K562 treated with DMSO at 1 percent for 48 hours (cell line): ENCODE results near the gene PARG. TPM values are rescaled to one million over a fixed set of nuclear protein-coding genes. Genes with fewer than 3 reads are reported as not detected.

Experiments used
- total RNA-seq: library from RNA; unstranded; fragments of 300-600 nt; gene quantifications from 2 replicates; pipeline ENCODE4 v1.2.3, GENCODE V29; 2022; ENCODE audit warnings: low replicate concordance; ENCODE audit errors: extremely low read depth

The PARG gene
- total RNA-seq = not detected in 2 replicates

GRCh38 chr10:49941447-49942338, at the start of gene PARG, which contains the start of gene TIMM23B:
Gene PARG (minus strand): TSS chr10:49942027. CDS start chr10:49941725, 302 bp downstream.
Gene TIMM23B (plus strand): TSS chr10:49942053. CDS start chr10:49942195, 142 bp downstream.

GRCh38 chr10:49988376-49988775, 46.5 kb upstream of the PARG start, which contains the start of gene AGAP6:
Gene AGAP6 (plus strand): TSS chr10:49988406. CDS start chr10:49988716, 310 bp downstream.

Other genes starting within 250 kb of the PARG start
- gene OGDHL, start 179.7 kb downstream of the PARG start, total RNA-seq = not detected in 2 replicates
- not detected in 2 replicates for gene TIMM23B, start within 50 bp of the PARG start, total RNA-seq
- gene AGAP6, start 46.4 kb upstream of the PARG start, total RNA-seq = not detected in 2 replicates
- not detected in 2 replicates for gene WASHC2A, start 125.9 kb upstream of the PARG start, total RNA-seq